ENCODE results near the gene PARVG. TPM values are rescaled to one million over a fixed set of nuclear protein-coding genes. Genes with fewer than 3 reads are reported as not detected.

The PARVG gene
- total RNA-seq, 1 donor from 2014 or later, result 3.1 TPM

GRCh38 chr22:44205516-44206329, 25.0 kb downstream of the PARVG start:
- ATAC-seq (no peak), DNase-seq (ENCODE audit: missing footprints) (peak; percentile 30)
- intact Hi-C loops (cut with DNase I), result no loop called here

DNA sequence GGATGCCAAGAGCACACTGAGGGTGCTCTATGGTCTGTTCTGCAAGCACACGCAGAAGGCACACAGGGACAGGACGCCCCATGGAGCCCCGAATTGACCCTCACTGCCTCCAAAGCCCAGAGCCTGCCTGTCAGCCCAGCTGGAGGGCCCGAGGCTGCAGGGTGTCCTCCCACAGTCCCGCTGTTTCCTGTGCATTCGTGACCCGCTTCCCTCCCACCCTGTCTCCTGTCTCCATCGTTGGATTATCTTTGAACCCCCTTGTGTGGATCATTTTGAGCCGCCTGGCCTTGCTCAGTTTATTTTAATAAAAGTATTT, 25.6 kb downstream of the PARVG start:
- ATAC-seq, result no peak
- intact Hi-C loops (cut with DNase I), result no loop called here
- peak; percentile 13 for DNase-seq (ENCODE audit: missing footprints)

DNA sequence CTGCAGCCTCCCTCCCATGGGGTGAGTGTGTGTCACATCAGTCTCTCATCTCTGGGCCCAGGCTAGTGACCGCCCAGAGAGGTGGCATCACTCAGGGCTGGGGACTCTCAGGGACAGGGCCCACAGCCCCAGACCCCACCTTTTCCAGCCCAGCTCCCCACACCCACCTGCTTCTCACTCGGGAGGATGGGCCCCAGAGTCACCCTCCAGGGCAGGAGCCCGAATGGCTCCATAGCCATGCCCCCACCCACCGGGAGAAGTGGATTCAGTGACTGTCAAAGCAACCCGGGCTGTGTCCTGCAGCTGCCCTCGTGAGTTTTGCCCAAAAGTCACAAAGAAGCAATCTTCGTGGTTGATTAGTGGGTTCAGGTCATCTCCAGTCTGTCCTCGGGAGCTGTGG, 26.0 kb downstream of the PARVG start:
- ATAC-seq (no peak), DNase-seq (ENCODE audit: missing footprints) (no peak)
- intact Hi-C loops (cut with DNase I), result no loop called here

DNA sequence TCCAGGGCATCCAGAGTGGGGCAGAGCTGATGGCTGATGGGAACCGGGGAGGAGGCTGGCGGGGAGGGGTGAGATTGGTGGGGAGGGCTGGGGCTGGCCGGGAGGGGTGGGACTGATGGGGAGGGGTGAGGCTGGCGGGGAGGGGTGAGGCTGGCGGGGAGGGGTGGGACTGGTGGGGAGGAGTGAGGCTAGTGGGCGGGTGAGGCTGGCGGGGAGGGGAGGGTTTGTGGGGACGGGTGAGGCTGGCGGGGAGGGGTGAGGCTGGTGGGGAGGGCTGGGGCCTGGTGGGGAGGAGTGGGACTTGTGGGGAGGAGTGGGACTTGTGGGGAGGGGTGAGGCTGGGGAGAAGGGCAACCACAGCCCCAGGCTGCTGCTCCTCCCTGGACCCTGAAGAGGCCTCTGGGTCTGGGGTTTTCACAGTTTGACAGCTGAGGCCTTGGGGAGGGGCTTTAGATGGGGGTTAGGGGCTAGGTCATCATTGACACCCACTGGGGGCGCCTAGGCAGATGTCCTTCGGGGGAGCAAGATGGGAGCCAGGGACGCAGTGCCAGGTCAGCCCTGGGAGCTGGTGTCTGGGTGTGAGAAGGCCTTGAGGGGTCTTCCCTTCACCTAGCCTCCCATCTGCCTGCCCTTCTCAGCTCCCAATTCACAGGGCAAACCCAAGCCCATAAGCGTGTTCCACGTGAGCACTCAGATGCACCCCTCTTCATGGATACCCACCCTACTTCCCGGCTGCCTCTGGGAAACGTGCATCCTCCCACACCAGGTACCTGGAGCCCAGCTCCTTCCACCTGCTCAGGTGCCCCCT, 26.7 kb downstream of the PARVG start:
- intact Hi-C loops (cut with DNase I), result no loop called here
- DNase-seq (ENCODE audit: missing footprints), result no peak
- no peak for ATAC-seq

- intact Hi-C loops (cut with DNase I), result no loop called here
- no peak for ATAC-seq
- peak; percentile 62 for DNase-seq (ENCODE audit: missing footprints)
These were observed 27.2 kb downstream of the PARVG start for GRCh38 chr22:44207981-44208317.

GRCh38 chr22:44209343-44209742, 28.6 kb downstream of the PARVG start:
- intact Hi-C loops (cut with DNase I), result no loop called here
- DNase-seq (ENCODE audit: missing footprints) (no peak), ATAC-seq (no peak)

DNA sequence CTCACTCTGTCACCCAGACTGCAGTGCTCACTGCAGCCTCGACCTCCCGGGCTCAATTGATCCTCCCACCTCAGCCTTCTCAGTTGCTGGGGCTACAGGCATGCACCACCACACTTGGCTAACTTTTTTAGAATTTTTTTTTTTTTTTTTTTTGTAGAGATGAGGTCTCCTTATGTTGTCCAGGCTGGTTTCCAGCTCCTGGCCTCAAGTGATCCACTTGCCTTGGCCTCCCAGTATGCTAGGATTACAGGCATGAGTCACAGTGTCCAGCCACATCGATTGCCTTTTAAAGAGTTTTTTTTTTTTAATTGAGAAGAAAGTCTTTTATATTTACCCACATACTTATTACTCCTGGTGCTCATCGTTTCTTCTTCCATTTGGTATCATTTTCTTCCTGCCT, 30.0 kb downstream of the PARVG start:
- DNase-seq (ENCODE audit: missing footprints) (no peak), ATAC-seq (no peak)
- intact Hi-C loops (cut with DNase I), result no loop called here

- DNase-seq (ENCODE audit: missing footprints), result no peak
- intact Hi-C loops (cut with DNase I), result no loop called here
- ATAC-seq, result no peak
These were observed 30.7 kb downstream of the PARVG start for GRCh38 chr22:44211256-44211945.

GRCh38 chr22:44211946-44212930, 31.5 kb downstream of the PARVG start:
- intact Hi-C loops (cut with DNase I), result no loop called here
- no peak for DNase-seq (ENCODE audit: missing footprints)
- no peak for ATAC-seq

GRCh38 chr22:44212936-44213335, 32.2 kb downstream of the PARVG start:
- DNase-seq (ENCODE audit: missing footprints) (no peak), ATAC-seq (no peak)

DNA sequence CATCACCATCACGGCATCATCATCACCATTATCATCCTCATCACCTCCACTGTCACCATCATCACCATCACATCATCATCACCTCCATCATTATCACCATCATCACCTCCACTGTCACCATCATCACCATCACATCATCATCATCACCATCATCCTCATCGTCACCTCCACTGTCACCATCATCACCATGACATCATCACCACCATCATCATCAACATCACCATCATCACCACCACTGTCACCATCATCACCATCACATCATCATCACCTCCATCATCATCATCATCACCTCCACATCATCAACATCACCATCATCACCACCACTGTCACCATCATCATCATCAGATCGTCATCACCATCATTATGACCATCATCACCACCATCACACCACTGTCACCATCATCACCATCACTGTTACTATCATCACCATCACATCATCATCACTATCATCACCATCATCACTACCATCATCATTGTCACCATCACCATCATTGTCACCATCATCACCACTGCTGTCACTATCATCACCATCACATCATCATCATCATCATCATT, 32.8 kb downstream of the PARVG start:
- intact Hi-C loops (cut with DNase I), result no loop called here
- DNase-seq (ENCODE audit: missing footprints) (no peak), ATAC-seq (no peak)

More at GRCh38 chr22:44212936-44213335, 32.2 kb downstream of the PARVG start:
- intact Hi-C loops (cut with DNase I), result no loop called here

DNA sequence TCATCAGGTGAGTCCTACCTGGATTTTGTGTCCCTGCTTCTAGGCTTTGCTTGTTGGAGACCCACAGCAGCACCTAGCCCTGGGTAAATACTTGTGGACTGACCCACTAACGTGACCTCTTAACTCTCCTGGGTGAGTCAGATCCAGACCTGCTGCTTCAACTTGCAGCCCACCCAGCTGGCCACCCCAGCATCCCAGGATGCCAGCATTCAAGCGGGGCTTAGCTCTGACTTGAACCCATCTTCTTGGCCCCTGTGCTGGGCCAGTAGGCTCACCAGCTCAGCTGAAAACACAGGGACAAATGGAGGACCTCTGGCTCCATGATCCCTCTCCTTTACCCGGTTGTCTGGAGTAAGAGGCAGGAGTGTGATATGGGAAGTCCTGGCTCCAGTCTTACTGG, 33.5 kb downstream of the PARVG start:
- DNase-seq (ENCODE audit: missing footprints), result no peak
- intact Hi-C loops (cut with DNase I), result no loop called here
- ATAC-seq, result no peak

GRCh38 chr22:44214764-44215163, 34.0 kb downstream of the PARVG start:
- DNase-seq (ENCODE audit: missing footprints) (no peak), ATAC-seq (no peak)
- intact Hi-C loops (cut with DNase I), result no loop called here

DNA sequence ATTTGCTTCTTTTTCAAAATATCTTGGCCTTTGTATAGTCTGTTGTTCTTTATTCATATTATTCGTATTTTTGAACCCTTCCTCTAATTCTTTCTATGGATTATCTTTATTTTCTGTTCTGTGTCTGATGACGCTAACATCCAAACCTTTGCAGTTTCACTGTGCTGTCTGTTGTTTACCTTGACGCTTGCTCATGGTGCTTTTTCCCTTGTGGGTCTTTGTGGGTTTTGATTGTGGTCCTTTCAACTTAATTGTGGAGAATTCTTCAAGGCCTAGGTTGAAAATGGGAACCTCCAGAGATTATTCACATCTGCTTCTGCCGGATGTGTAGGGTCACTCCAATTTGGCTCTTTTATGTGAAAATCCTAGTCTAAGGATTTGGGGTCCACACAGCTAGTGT, 34.6 kb downstream of the PARVG start:
- no peak for DNase-seq (ENCODE audit: missing footprints)
- intact Hi-C loops (cut with DNase I), result no loop called here
- ATAC-seq, result no peak

- ATAC-seq (no peak), DNase-seq (ENCODE audit: missing footprints) (no peak)
- intact Hi-C loops (cut with DNase I), result no loop called here
These were observed 36.6 kb downstream of the PARVG start for GRCh38 chr22:44217346-44217745.

- intact Hi-C loops (cut with DNase I), result no loop called here
- ATAC-seq (no peak), DNase-seq (ENCODE audit: missing footprints) (no peak)
These were observed 37.3 kb downstream of the PARVG start for GRCh38 chr22:44218071-44218470.

DNA sequence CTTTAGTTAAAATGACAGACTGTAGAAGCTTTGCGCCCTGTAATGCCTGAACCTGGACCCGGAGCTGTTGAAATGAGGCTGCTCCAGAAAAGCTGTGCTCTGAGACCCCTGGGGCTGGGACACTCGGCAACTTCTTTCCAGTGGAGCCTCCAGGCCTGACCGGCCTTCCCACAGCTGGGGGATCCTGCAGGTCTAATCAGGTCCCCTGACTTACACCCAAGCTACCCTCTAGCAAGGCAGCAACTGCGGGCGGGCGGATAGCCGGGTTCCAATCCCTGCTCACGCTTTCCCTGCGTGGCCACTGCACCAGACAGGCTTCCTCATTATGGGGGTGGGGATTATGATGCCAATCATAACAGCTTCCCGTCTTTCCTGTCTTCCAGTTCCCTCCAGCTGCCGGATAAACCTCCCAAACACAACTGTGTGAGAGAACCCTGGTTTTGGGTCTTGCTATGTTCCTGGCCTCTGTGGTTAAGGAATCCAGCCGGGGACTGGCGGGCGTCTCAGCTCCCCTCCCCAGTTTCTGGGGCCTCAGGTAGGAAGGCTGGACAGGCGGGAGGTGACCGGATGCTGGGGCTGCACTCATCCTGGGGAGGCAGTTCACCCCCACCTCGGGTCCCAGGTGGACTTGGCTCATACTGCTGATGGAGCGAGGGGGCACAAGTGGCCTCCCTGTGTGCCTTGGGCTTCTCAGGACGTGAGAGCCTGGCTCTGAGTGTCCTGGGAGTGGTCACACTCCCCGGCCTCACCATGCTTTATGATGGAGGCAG, 38.6 kb downstream of the PARVG start:
- no peak for DNase-seq (ENCODE audit: missing footprints)
- intact Hi-C loops (cut with DNase I), result no loop called here
- no peak for ATAC-seq

All from Right ventricle myocardium inferior (tissue), 1 donor.